SK-N-SH (cell line): ENCODE results near the gene ZNF385A. TPM values are rescaled to one million over a fixed set of nuclear protein-coding genes. Genes with fewer than 3 reads are reported as not detected.

Experiments used
- CHD2 ChIP-seq: fragments of 150-350 bp; IDR thresholded peaks from 2 replicates; pipeline ENCODE4 v1.6.1; 2018; ENCODE audit warnings: low read length; ENCODE audit not compliant: partially characterized antibody
- ELF1 ChIP-seq: IDR thresholded peaks from 2 replicates; pipeline ENCODE4 v1.4.0; 2012
- FOSL2 ChIP-seq: IDR thresholded peaks from 2 replicates; pipeline ENCODE4 v1.4.0; 2012; ENCODE audit warnings: low read depth, mild to moderate bottlenecking, moderate library complexity, borderline replicate concordance
- FOXJ3 ChIP-seq: sonication (generic); formaldehyde crosslinking; IDR thresholded peaks from 2 replicates; pipeline ENCODE4 v1.5.1; 2020; ENCODE audit warnings: mild to moderate bottlenecking, missing genetic modification reagents
- GABPA ChIP-seq: IDR thresholded peaks from 2 replicates; pipeline ENCODE4 v1.4.0; 2012; ENCODE audit warnings: low read depth, mild to moderate bottlenecking
- GATA2 ChIP-seq: sonication (generic); formaldehyde crosslinking; IDR thresholded peaks from 2 replicates; pipeline ENCODE4 v1.5.0; 2020; ENCODE audit warnings: mild to moderate bottlenecking, missing genetic modification reagents
- JUND ChIP-seq: IDR thresholded peaks from 2 replicates; pipeline ENCODE4 v1.4.0; 2012
- MAX ChIP-seq: IDR thresholded peaks from 2 replicates; pipeline ENCODE4 v1.4.0; 2012; ENCODE audit warnings: low read depth
- MEF2A ChIP-seq: IDR thresholded peaks from 2 replicates; pipeline ENCODE4 v1.4.0; 2012; ENCODE audit warnings: low read depth, borderline replicate concordance
- RAD21 ChIP-seq: IDR thresholded peaks from 2 replicates; pipeline ENCODE4 v1.6.1; 2012; ENCODE audit warnings: mild to moderate bottlenecking, low read length
- REST ChIP-seq: IDR thresholded peaks from 2 replicates; pipeline ENCODE4 v1.6.1; 2012; ENCODE audit warnings: mild to moderate bottlenecking, low read depth, low read length, moderate library complexity
- RFX5 ChIP-seq: IDR thresholded peaks from 2 replicates; pipeline ENCODE4 v1.6.1; 2012; ENCODE audit warnings: mild to moderate bottlenecking, improper control_type of control experiment, low read length
- RXRA ChIP-seq: IDR thresholded peaks from 2 replicates; pipeline ENCODE4 v1.4.0; 2012; ENCODE audit warnings: low read depth, mild to moderate bottlenecking, borderline replicate concordance
- SIN3A ChIP-seq: IDR thresholded peaks from 2 replicates; pipeline ENCODE4 v1.6.1; 2012; ENCODE audit warnings: low read depth, mild to moderate bottlenecking, low read length, moderate library complexity, borderline replicate concordance
- SMC3 ChIP-seq: IDR thresholded peaks from 2 replicates; pipeline ENCODE4 v1.6.1; 2012; ENCODE audit warnings: low read depth, low read length, improper control_type of control experiment
- TCF12 ChIP-seq: IDR thresholded peaks from 2 replicates; pipeline ENCODE4 v1.4.0; 2012
- TEAD4 ChIP-seq: IDR thresholded peaks from 2 replicates; pipeline ENCODE4 v1.4.0; 2012; ENCODE audit warnings: mild to moderate bottlenecking, borderline replicate concordance; ENCODE audit not compliant: insufficient read depth
- USF2 ChIP-seq: fragments of 150-350 bp; IDR thresholded peaks from 2 replicates; pipeline ENCODE4 v1.6.1; 2017; ENCODE audit warnings: antibody characterized with exemption, low read length, low read depth, borderline replicate concordance
- YY1 ChIP-seq: IDR thresholded peaks from 2 replicates; pipeline ENCODE4 v1.4.0; 2012; ENCODE audit warnings: low read depth, mild to moderate bottlenecking
- ZBTB33 ChIP-seq: IDR thresholded peaks from 2 replicates; pipeline ENCODE4 v1.4.0; 2012; ENCODE audit warnings: low read depth, borderline replicate concordance
- polyA plus RNA-seq, 3 experiments: library from polyadenylated mRNA; depleted of rRNA; stranded (reverse); fragments of >200 nt; gene quantifications; 2 replicates each; pipeline ENCODE4 v1.2.3, GENCODE V29; 2012
- TF ChIP-seq, protein P1 (sequence below): fragments of 200-600 bp; sonication (generic); IDR thresholded peaks from 2 replicates; pipeline ENCODE4 v1.6.1; 2017; ENCODE audit warnings: antibody characterized with exemption, mild to moderate bottlenecking, moderate library complexity
- TF ChIP-seq, protein P2 (sequence below): IDR thresholded peaks from 2 replicates; pipeline ENCODE4; 2012

ZNF385A gene
- polyA plus RNA-seq, 1 of the 3 experiments (the other 2 are of a cell fraction) = 2.6 TPM

- TF ChIP-seq REST (no peak), RXRA (no peak), TEAD4 (no peak), RFX5 (no peak), USF2 (no peak), FOXJ3 (CRISPR knock-in tag) (no peak), FOSL2 (no peak), TCF12 (peak; percentile 95), SIN3A (no peak), MEF2A (no peak), YY1 (no peak), GATA2 (CRISPR knock-in tag) (no peak), MAX (0 out of 2 replicates have a peak, but pooled peaks have one; percentile 12), ZBTB33 (no peak), ELF1 (no peak), RAD21 (no peak), CHD2 (peak; percentile 55), JUND (no peak), SMC3 (no peak), GABPA (no peak)
- TF ChIP-seq, protein P1, sequence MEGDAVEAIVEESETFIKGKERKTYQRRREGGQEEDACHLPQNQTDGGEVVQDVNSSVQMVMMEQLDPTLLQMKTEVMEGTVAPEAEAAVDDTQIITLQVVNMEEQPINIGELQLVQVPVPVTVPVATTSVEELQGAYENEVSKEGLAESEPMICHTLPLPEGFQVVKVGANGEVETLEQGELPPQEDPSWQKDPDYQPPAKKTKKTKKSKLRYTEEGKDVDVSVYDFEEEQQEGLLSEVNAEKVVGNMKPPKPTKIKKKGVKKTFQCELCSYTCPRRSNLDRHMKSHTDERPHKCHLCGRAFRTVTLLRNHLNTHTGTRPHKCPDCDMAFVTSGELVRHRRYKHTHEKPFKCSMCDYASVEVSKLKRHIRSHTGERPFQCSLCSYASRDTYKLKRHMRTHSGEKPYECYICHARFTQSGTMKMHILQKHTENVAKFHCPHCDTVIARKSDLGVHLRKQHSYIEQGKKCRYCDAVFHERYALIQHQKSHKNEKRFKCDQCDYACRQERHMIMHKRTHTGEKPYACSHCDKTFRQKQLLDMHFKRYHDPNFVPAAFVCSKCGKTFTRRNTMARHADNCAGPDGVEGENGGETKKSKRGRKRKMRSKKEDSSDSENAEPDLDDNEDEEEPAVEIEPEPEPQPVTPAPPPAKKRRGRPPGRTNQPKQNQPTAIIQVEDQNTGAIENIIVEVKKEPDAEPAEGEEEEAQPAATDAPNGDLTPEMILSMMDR = no peak
- TF ChIP-seq, protein P2, sequence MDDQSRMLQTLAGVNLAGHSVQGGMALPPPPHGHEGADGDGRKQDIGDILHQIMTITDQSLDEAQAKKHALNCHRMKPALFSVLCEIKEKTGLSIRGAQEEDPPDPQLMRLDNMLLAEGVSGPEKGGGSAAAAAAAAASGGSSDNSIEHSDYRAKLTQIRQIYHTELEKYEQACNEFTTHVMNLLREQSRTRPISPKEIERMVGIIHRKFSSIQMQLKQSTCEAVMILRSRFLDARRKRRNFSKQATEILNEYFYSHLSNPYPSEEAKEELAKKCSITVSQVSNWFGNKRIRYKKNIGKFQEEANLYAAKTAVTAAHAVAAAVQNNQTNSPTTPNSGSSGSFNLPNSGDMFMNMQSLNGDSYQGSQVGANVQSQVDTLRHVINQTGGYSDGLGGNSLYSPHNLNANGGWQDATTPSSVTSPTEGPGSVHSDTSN = 0 out of 2 replicates have a peak, but pooled peaks have one; percentile 23
These were observed 31.4 kb downstream of the ZNF385A start (continued) for GRCh38 chr12:54352891-54353874.
